ENCODE data around the gene GCK. TPM values are rescaled to one million over a fixed set of nuclear protein-coding genes. Genes with fewer than 3 reads are reported as not detected.

GCK gene
- total RNA-seq (1 to 10 TPM in 2 of 6 donors, under 1 TPM in 4; 0.57 to 2.0 (median 0.88) TPM), polyA plus RNA-seq (10 to 100 TPM in 1 of 2 donors, 1 to 10 TPM in 1; 6.9 to 18.2 TPM)

DNA sequence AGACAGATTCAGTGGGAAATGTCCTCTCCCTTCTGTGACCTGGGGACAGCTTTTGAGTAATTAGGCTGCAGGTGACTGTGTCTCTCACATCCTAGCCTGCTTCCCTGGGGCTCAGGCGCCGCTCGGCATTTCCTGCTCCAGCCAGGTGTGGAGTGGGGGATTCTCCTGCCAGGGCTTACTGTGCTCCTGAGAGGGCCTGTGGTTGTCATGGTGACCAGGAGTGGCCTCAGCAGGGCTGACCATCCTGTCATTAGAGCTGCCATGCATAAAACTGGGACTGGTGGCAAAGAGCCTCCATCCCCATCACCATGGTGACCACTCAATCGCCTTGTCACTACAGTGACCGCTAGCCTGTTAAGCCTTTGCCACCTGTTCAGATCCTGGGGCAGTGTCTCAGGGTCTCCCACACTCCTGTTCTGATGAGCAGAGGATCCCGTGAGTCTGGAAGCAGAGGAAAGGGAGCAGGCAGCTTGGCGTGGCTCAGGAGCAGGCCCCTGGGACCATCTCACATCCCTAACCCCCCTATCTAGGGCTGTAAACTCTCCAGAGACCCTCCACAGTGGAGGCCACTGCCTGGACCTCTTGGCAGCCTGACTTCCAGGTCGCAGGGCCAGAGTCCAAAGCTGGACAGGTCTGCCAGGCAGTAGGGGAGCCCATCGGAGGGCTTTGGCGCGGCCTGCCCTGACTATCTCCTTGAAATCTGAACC is at the start of gene GCK:
Gene GCK, minus strand, starts transcription at position 154 of the 707 bp plus-strand sequence. CDS start 486 bp downstream, outside the sequence.
- intact Hi-C loops (cut with DNase I), result no loop called here
- DNase-seq, result peak in 1 of 6 donors; percentile 43
- H3K4me3 ChIP-seq, result no peak within 1 kb of the TSS
- no peak for FAIRE-seq
- 66 to 70% methylated on average over 11 of the region's 11 CpGs for WGBS, 2 donors
- H3K27ac ChIP-seq, result peak within 1 kb of the TSS in 1 of 4 donors; percentile 4
- TF ChIP-seq, protein P1, sequence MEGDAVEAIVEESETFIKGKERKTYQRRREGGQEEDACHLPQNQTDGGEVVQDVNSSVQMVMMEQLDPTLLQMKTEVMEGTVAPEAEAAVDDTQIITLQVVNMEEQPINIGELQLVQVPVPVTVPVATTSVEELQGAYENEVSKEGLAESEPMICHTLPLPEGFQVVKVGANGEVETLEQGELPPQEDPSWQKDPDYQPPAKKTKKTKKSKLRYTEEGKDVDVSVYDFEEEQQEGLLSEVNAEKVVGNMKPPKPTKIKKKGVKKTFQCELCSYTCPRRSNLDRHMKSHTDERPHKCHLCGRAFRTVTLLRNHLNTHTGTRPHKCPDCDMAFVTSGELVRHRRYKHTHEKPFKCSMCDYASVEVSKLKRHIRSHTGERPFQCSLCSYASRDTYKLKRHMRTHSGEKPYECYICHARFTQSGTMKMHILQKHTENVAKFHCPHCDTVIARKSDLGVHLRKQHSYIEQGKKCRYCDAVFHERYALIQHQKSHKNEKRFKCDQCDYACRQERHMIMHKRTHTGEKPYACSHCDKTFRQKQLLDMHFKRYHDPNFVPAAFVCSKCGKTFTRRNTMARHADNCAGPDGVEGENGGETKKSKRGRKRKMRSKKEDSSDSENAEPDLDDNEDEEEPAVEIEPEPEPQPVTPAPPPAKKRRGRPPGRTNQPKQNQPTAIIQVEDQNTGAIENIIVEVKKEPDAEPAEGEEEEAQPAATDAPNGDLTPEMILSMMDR (IDR thresholded peaks at IDR 0.05), result no peak
- ATAC-seq, result peak in 3 of 4 donors; percentile 63 to 88 (median 86)
- H3K9me3 ChIP-seq, result no peaks in the 10 kb centered on the region
- no peaks in the 10 kb centered on the region for H3K27me3 ChIP-seq
- H3K4me1 ChIP-seq, result no peaks in the 10 kb centered on the region
- no peaks in the 10 kb centered on the region for H3K36me3 ChIP-seq

DNA sequence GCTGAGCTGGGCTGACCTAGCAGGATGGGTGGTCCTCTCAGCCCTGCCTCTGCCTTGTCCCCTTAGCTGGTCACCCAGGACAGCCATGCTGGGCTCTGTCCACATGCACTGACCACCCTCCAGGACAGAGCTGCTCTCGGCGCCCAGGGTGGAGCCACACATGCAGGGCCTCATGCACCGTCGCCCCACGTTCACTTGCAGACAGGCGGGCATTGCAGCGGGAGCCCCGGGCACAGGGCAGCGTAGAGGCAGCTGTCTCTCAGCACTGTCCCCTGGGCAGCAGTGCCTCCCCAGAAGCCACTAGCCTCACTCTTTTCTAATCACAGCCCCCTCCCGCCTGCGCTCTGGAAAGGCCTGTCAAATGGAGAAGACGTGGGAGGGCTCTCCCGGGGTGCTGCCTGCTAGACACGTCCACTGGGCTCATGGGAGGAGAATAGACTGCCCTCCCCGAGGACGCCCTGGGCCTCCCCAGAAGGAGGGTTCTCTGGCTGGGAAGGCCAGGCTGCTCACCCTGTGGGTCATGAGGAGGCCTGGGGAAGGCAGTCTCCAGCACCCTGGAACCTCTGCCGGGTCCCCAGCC is 49.0 kb upstream of the GCK start:
- no peaks in the 10 kb centered on the region for H3K36me3 ChIP-seq
- ATAC-seq (no peak), FAIRE-seq (no peak), DNase-seq (no peak)
- WGBS, 2 donors, result 78 to 84% methylated on average over 17 of the region's 17 CpGs
- no peak overlapping the region for H3K27ac ChIP-seq
- no peaks in the 10 kb centered on the region for H3K27me3 ChIP-seq
- no peaks in the 10 kb centered on the region for H3K9me3 ChIP-seq
- intact Hi-C loops (cut with DNase I), result no loop called here
- TF ChIP-seq, protein P1 (IDR thresholded peaks at IDR 0.05), result no peak
- no peak overlapping the region for H3K4me3 ChIP-seq
- no peaks in the 10 kb centered on the region for H3K4me1 ChIP-seq

DNA sequence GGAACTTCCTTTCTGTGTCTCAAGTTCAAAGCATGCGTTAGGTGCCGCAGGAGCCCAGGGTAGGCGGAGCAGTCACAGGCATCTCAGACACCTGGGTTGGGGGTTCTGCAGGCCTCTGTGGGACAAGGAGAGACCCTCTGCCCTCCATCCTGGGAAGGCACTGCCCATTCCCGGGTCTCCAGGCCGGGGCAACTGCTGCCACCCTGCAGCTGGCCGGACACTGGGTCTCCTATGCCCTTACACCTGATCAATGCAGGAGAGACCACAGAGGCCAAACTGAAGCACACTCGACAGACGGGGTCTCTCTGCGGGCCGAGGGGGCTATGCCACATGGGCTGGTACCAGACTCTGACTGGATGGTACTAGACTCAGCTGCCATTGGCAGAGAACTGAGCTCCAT is 48.5 kb upstream of the GCK start:
- ATAC-seq, result no peak
- H3K27me3 ChIP-seq, result no peaks in the 10 kb centered on the region
- no peak overlapping the region for H3K4me3 ChIP-seq
- H3K27ac ChIP-seq, result no peak overlapping the region
- DNase-seq, result no peak
- no peaks in the 10 kb centered on the region for H3K36me3 ChIP-seq
- FAIRE-seq, result no peak
- TF ChIP-seq, protein P1 (IDR thresholded peaks at IDR 0.05), result no peak
- H3K9me3 ChIP-seq, result no peaks in the 10 kb centered on the region
- intact Hi-C loops (cut with DNase I), result no loop called here
- no peaks in the 10 kb centered on the region for H3K4me1 ChIP-seq
- 68 to 76% methylated on average over 10 of the region's 10 CpGs for WGBS, 2 donors

DNA sequence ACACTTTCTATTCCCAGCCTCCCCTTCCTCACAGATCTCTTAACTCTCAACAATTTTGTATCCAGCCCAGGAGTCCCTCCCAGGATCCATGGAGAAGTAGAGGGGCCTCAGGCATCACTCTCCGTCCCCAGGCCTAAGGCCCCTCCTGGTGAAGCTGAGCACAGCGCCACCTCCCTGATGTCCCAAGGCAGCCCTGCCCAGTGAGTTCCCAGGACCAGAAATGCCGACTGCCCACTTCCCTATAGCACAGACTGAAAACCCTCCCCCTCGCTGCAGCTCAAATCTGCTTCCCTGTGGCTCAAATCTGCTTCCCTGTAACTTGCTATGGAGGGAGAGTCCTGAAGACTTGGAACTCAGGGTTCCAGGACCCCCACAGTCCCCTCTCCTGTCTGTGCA is 47.1 kb upstream of the GCK start:
- Histone ChIP-seq H3K27ac (no peak overlapping the region), H3K36me3 (no peaks in the 10 kb centered on the region), H3K4me1 (no peaks in the 10 kb centered on the region), H3K27me3 (no peaks in the 10 kb centered on the region), H3K9me3 (no peaks in the 10 kb centered on the region), H3K4me3 (no peak overlapping the region)
- WGBS, 2 donors, result 66 to 73% methylated on average over 4 of the region's 4 CpGs
- no peak for FAIRE-seq
- no peak for ATAC-seq
- DNase-seq, result no peak
- TF ChIP-seq, protein P1 (IDR thresholded peaks at IDR 0.05), result no peak
- intact Hi-C loops (cut with DNase I), result no loop called here
